ENCODE measurements around the gene GPNMB.
"Not testable (repeated sequence)": the region's sequence is repeated elsewhere in the genome, so short reads cannot be mapped to it uniquely, and the experiment has no call there.

GPNMB gene

GRCh38 chr7:23308754-23309153, 62.2 kb downstream of the GPNMB start:
- no peak for DNase-seq

- not testable (repeated sequence) for DNase-seq
These were observed 65.6 kb downstream of the GPNMB start for GRCh38 chr7:23312141-23312540.

- DNase-seq: no peak
These were observed 68.8 kb downstream of the GPNMB start for GRCh38 chr7:23315366-23315765.
